Progenitor cell of endocrine pancreas (in vitro differentiated cells): ENCODE measurements around the gene FOXO1. TPM values are rescaled to one million over a fixed set of nuclear protein-coding genes. Genes with fewer than 3 reads are reported as not detected.

ENCODE experiments used
- DNase-seq: peaks from one replicate; pipeline ENCODE4 v3.0.0; 2021; ENCODE audit warnings: low spot score; ENCODE audit not compliant: unreplicated experiment
- H3K27ac Mint-ChIP-seq: 2 replicates; pipeline ENCODE4 v1.8.0; 2021; ENCODE audit warnings: mild to moderate bottlenecking, moderate library complexity, mixed read lengths
- H3K27me3 Mint-ChIP-seq: 2 replicates; pipeline ENCODE4 v1.8.0; 2021; ENCODE audit warnings: mixed read lengths
- H3K36me3 Mint-ChIP-seq: 2 replicates; pipeline ENCODE4 v1.8.0; 2022; ENCODE audit warnings: mixed read lengths; ENCODE audit not compliant: insufficient read depth
- H3K4me1 Mint-ChIP-seq: 2 replicates; pipeline ENCODE4 v1.8.0; 2021; ENCODE audit warnings: low read depth, mixed read lengths
- H3K4me3 Mint-ChIP-seq: 2 replicates; pipeline ENCODE4 v1.8.0; 2021; ENCODE audit warnings: low read depth, mild to moderate bottlenecking, moderate library complexity, mixed read lengths
- H3K9me3 Mint-ChIP-seq: 2 replicates; pipeline ENCODE4 v1.8.0; 2021; ENCODE audit warnings: low read depth, mixed read lengths
- CTCF ChIP-seq: fragments of 200-600 bp; sonication (generic); IDR thresholded peaks from one replicate; pipeline ENCODE4 v1.5.0; 2021; ENCODE audit warnings: antibody characterized with exemption, mild to moderate bottlenecking; ENCODE audit not compliant: unreplicated experiment
- total RNA-seq: library from RNA; stranded (reverse); gene quantifications from 2 replicates; pipeline ENCODE4 v1.2.1, GENCODE V29; 2021

The FOXO1 gene
- total RNA-seq, 1 donor from 2014 or later: 15.7 TPM

GRCh38 chr13:40677064-40677463, 10.6 kb upstream of the FOXO1 start:
- no peak for TF ChIP-seq CTCF
- Mint-ChIP-seq H3K4me3 (no peak overlapping the region), H3K27me3 (no peaks in the 10 kb centered on the region), H3K4me1 (peaks cover 14% of the 10 kb centered on the region), H3K9me3 (no peaks in the 10 kb centered on the region), H3K27ac (no peak overlapping the region), H3K36me3 (no peaks in the 10 kb centered on the region)
- DNase-seq: no peak

GRCh38 chr13:40676007-40676406, 9.6 kb upstream of the FOXO1 start:
- Mint-ChIP-seq H3K36me3 (no peaks in the 10 kb centered on the region), H3K4me3 (no peak overlapping the region), H3K9me3 (no peaks in the 10 kb centered on the region), H3K27me3 (no peaks in the 10 kb centered on the region), H3K27ac (no peak overlapping the region), H3K4me1 (peaks cover 11% of the 10 kb centered on the region)
- TF ChIP-seq CTCF: no peak
- DNase-seq: no peak

GRCh38 chr13:40673414-40673813, 7.0 kb upstream of the FOXO1 start:
- H3K4me3 Mint-ChIP-seq: no peak overlapping the region
- no peaks in the 10 kb centered on the region for H3K36me3 Mint-ChIP-seq
- H3K27ac Mint-ChIP-seq: no peak overlapping the region

GRCh38 chr13:40672765-40673397, 6.4 kb upstream of the FOXO1 start:
- Mint-ChIP-seq H3K27me3 (peaks cover 1% of the 10 kb centered on the region), H3K36me3 (no peaks in the 10 kb centered on the region), H3K27ac (peak overlapping the region; percentile 22), H3K9me3 (no peaks in the 10 kb centered on the region), H3K4me3 (no peak overlapping the region), H3K4me1 (peaks cover 11% of the 10 kb centered on the region)
- TF ChIP-seq CTCF: no peak
- DNase-seq: no peak

More at GRCh38 chr13:40673414-40673813, 7.0 kb upstream of the FOXO1 start:
- no peak for DNase-seq
- H3K9me3 Mint-ChIP-seq: no peaks in the 10 kb centered on the region
- TF ChIP-seq CTCF: no peak
- H3K4me1 Mint-ChIP-seq: peaks cover 11% of the 10 kb centered on the region
- H3K27me3 Mint-ChIP-seq: no peaks in the 10 kb centered on the region

GRCh38 chr13:40671956-40672764, 5.7 kb upstream of the FOXO1 start:
- Mint-ChIP-seq H3K9me3 (no peaks in the 10 kb centered on the region), H3K4me3 (no peak overlapping the region), H3K4me1 (peaks cover 11% of the 10 kb centered on the region), H3K27me3 (peaks cover 7% of the 10 kb centered on the region), H3K36me3 (no peaks in the 10 kb centered on the region), H3K27ac (peak overlapping the region; percentile 22)
- DNase-seq: no peak
- TF ChIP-seq CTCF: no peak
